Inflammatory macrophage (primary cell): Measurements from ENCODE around the gene CERS4.
A peak's percentile ranks its signal among the peaks of the same experiment; 100 is the strongest.
"Not testable (repeated sequence)": the region's sequence is repeated elsewhere in the genome, so short reads cannot be mapped to it uniquely, and the experiment has no call there.

Experiments
- DNase-seq, 2 donors: peaks; one replicate each; pipeline ENCODE4 v3.0.0-alpha.2; 2020 to 2022
- total RNA-seq, 18 experiments: gene quantifications; one replicate each; lab custom pipeline; 2026; ENCODE audit warnings: mixed read lengths in 6 of 18, inconsistent platforms in 2 of 18; lab: John Stamatoyannopoulos, UW

Gene CERS4
- 0.13 to 15.9 (median 0.82) reads per million in 18 experiments for total RNA-seq

- DNase-seq = no peak
Measured at GRCh38 chr19:8208922-8209461, at the start of gene CERS4. Gene CERS4 (plus strand): TSS chr19:8209370. CDS start chr19:8251077, 41,707 bp downstream.

- DNase-seq = peak; percentile 14 to 15
Measured at GRCh38 chr19:8161135-8161646, 48.0 kb upstream of the CERS4 start.

DNA sequence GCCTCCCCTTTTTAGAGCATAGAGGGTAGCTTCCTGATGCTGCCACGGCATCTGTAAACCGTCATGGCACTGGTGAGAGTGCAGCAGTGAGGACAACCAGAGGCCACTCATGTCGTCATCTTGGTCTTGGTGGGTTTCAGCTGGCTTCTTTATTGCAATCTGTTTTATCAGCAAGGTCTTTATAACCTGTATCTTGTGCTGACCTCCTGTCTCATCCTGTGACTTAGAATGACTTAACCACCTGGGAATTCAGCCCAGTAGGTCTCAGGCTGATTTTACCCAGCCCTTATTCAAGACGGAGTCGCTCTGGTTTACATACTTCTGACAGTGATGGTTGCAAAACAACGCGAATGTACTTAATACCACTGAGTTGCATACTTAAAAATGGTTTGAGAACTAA lies 45.4 kb upstream of the CERS4 start:
- no peak for DNase-seq

GRCh38 chr19:8167985-8168384 lies 41.2 kb upstream of the CERS4 start:
- DNase-seq = no peak

DNA sequence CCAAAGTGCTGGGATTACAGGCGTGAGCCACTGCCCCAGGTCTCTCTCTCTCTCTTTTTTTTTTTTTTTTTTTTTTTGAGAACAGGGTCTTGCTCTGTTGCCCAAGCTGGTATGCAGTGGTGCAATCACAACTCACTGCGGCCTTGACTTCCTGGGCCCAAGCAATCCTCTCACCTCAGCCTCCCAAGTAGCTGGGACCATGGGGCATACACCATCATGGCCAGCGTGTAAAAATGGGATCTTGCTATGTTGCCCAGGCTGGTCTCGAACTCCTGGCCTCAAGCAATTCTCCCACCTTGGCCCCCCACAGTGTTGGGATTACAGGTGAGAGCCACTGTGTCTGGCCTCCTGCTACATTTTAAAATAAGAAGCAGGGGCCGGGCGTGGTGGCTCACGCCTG lies 40.6 kb upstream of the CERS4 start:
- no peak for DNase-seq

DNA sequence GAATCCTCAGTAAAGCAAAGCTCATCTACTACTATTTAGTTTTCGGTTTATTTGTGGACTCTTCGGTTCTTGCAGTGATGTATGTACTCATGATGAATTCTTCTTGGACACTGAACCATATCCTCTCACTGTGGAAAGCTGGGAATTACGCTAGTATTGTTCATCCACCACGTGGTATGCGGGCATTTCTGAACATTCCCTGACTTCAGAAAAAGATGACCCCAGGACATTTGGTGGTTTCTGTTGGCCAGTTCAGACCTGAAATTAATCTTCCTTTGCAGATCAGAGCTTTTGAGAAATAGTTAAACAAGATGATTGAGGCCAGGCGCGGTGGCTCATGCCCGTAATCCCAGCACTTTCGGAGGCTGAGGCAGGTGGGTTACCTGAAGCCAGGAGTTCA lies 34.5 kb upstream of the CERS4 start:
- DNase-seq = no peak

DNA sequence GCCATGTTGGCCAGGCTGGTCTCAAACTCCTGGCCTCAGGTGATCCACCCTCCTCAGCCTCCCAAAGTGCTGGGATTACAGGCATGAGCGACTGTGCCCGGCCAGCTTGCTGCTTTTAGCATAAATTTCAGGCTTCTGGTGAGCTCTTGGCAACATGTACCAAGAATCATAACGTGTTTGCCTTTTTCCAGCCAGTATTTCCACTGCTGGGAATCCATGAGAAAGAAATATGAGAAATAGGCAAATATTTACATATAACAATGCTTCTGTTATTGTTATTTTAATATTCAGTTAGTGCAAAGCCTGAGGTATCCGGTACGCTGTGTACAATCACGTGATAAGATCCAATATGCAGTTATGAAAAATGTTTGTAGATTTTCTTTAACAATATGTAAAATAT lies 29.2 kb upstream of the CERS4 start:
- DNase-seq = no peak

DNA sequence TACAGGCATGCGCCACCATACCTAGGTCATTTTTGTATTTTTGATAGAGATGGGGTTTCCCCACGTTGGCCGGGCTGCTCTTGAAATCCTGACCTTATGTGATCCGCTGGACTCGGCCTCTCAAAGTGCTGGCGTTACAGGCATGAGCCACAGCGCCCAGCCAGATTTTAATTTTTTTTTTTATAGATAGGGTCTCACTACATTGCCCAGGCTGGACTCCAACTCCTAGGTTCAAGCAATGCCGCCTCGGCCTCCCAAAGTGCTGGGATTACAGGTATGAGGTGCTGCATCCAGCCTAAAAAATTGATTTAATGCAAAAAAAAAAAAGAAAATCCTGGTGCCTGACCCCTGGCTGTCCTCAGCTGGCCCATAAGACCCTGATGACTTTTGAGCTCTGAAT lies 24.9 kb upstream of the CERS4 start:
- DNase-seq = no peak

DNA sequence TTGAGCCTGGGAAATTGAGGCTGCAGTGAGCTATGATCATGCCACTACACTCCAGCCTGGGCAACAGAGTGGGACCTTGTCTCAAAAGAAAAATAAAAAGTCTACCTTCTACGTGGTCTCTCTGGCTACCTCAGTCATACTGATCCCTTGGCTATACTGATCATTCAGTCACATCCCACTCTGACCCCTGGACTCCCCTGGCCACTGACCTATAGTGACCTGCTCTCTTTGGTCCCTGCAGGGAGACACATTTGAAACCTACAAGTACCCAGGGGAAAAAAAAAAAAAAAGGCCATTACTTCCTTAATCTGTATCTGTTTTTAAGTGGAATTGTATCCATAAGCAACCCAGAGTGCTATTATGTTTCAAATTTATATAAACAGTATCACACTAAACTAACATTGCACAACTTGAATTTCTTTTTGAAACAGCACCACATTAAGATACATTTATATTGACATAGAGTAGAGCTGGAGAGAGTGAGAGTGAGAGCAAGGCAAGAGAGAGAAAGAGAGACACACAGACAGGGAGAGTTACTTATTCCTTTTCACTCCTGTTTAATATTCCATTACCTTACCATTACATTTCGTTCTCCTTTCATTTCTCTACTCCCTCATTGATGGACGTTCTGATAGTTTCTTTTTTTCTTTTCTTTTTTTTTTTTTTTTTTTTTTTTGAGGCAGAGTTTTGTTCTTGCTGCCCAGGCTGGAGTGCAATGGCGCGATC lies 23.7 kb upstream of the CERS4 start:
- no peak for DNase-seq

- DNase-seq = no peak
Measured at GRCh38 chr19:8192221-8192820, 16.8 kb upstream of the CERS4 start.

DNA sequence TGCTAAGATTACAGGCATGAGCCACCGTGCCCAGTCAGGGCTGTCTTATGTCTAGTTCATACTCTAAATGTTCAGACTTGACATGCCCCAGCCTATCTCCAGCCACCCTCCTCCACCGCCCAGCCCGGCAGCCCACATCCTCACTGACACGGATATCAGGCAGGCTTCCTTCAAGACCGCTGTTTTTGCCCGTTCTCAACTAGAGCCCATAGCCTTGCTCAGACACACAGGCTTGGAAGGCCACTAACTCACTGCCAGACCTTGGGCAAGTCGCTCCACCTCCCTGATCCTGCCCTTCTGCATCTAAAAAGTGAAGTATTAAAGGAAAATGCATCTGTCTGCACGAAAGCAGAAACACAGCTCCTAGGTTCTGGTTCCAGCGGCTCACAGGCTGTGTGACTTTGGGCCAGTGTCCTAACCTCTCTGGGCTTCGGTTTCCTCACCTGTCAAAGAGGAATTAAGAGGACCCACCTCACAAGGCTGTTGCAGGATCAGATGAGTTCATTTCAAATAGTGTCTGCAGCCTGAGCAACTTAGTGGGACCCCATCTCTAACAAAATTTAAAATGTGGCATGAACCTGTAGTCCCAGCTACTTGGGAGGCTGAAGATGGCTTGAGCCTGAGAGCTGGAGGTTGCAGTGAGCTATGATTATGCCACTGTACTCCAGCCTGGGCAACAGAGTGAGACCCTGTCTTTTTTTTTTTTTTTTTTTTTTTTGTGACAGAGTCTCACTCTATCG lies 14.5 kb upstream of the CERS4 start:
- DNase-seq = peak; percentile 46 to 55

- peak; percentile 12 to 56 for DNase-seq
Measured at GRCh38 chr19:8196271-8196927, 12.8 kb upstream of the CERS4 start.

DNA sequence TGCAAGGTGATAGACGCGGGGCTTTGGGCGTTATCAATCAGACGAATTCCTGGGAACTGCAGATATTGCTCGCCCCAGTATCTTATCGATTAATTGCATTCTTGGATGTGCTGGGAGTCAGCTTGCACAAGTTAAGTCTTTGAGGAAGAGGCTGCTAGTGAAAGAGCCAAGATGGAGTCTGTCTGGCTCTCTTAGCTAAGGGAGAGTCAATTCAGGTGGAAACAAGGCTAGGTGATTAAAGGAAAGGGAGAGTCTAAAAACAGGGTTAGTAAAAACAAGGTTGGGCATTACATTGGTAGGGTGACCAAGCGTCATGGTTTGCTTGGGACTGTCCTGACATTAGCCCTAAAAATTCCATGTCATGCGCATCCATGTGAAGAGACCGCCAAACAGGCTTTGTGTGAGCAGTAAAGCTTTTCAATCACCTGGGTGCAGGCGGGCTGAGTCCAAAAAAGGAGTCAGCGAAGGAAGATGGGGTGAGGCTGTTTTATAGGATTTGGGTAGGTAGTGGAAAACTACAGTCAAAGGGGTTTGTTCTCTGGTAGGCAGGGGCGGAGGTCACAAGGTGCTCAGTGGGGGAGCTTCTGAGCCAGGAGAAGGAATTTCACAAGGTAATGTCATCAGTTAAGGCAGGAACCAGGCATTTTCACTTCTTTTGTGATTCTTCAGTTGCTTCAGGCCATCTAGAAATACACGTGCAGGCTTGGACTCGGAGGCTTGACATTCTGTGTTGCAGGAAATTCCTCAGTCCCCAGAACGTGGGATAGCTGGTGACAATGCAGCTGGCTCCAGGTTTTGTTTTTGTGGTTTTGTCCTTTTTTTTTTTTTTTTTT lies 5.7 kb upstream of the CERS4 start:
- DNase-seq = not testable (repeated sequence)

- DNase-seq = no peak
Measured at GRCh38 chr19:8204961-8205360, 4.2 kb upstream of the CERS4 start.

DNA sequence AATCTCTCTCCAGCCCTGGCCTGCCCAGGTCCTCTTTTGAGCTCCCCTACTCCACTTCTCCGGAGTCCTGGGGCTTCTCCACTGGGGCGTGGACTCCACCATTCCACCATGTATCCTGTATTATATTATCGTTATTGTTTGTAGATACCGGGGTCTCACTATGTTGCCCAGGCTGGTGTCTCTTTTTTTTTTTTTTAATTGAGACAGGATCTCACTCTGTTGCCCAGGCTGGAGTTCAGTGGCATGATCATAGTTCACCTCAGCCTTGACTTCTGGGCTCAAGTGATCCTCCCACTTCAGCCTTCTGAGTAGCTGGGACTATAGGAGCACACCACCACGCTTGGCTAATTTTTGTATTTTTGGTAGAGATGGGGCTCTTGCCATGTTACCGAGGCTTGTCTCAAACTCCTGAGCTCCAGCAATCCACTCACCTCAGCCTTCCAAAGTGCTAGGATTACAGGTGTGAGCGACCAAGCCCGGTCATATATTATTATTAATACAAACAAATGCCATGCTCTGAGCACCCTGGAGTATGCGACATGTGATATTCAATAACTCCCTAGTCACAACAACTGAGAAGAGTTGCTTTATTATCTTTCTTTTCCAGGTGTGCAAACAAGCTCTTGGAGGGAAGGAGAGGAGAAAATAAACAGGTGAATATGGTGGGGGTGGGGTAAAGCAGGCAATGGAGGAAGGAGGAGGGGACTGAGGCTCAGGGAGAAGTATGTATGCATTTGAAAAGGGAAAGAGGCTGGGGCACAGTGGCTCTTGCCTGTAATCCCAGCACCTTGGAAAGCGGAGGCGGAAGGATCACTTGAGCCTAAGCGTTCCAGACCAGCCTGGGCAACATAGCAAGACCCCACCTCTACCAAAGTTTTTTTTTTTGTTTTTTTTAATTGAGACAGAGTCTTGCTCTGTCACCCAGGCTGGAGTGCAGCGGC lies 2.8 kb upstream of the CERS4 start:
- no peak for DNase-seq

- not testable (repeated sequence) for DNase-seq
Measured at GRCh38 chr19:8207326-8207725, 1.8 kb upstream of the CERS4 start.

GRCh38 chr19:8208119-8208921 lies 850 bp upstream of the CERS4 start:
- no peak for DNase-seq

- no peak for DNase-seq
Measured at GRCh38 chr19:8209462-8210378, 550 bp downstream of the CERS4 start.
